Measurements from ENCODE around the gene RP2.

RP2 gene

GRCh38 chrX:46823481-46823880, 13.4 kb upstream of the RP2 start:
- no peak overlapping the region for H3K27ac ChIP-seq
- TF ChIP-seq CTCF (conservative IDR thresholded peaks at IDR 0.05) (no peak), ZFX (IDR thresholded peaks at IDR 0.05) (no peak)

GRCh38 chrX:46831765-46832327, 5.0 kb upstream of the RP2 start:
- H3K27ac ChIP-seq = no peak overlapping the region
- TF ChIP-seq ZFX (IDR thresholded peaks at IDR 0.05) (no peak), CTCF (conservative IDR thresholded peaks at IDR 0.05) (no peak)

- TF ChIP-seq CTCF (conservative IDR thresholded peaks at IDR 0.05) (no peak), ZFX (IDR thresholded peaks at IDR 0.05) (no peak)
- H3K27ac ChIP-seq = peak overlapping the region; percentile 78
These were observed 979 bp downstream of the RP2 start for GRCh38 chrX:46837558-46838485.

GRCh38 chrX:46838486-46838870, 1.6 kb downstream of the RP2 start:
- TF ChIP-seq ZFX (IDR thresholded peaks at IDR 0.05) = no peak
- no peak for TF ChIP-seq CTCF (conservative IDR thresholded peaks at IDR 0.05)
- no peak overlapping the region for H3K27ac ChIP-seq

- H3K27ac ChIP-seq = no peak overlapping the region
- TF ChIP-seq ZFX (IDR thresholded peaks at IDR 0.05) (no peak), CTCF (conservative IDR thresholded peaks at IDR 0.05) (no peak)
These were observed 2.2 kb downstream of the RP2 start for GRCh38 chrX:46838974-46839480.

- TF ChIP-seq ZFX (IDR thresholded peaks at IDR 0.05) = no peak
- no peak overlapping the region for H3K27ac ChIP-seq
These were observed 4.1 kb downstream of the RP2 start for GRCh38 chrX:46840946-46841345.

- H3K27ac ChIP-seq = no peak overlapping the region
- TF ChIP-seq ZFX (IDR thresholded peaks at IDR 0.05) (no peak), CTCF (conservative IDR thresholded peaks at IDR 0.05) (no peak)
These were observed 4.5 kb downstream of the RP2 start for GRCh38 chrX:46841346-46841745.

Data from C4-2B (cell line).